Activated T-helper 2 cell treated with anti-CD3 and anti-CD28 coated beads, Interferon-gamma antibody, Interleukin-2, Interleukin-4, amounts not matched to agents 10 μg/mL and 5 μg/mL and 100 μg/mL, durations not matched to agents 14 hours and 24 hours and 36 hours (primary cell): ENCODE results near the gene SPRY4. TPM values are rescaled to one million over a fixed set of nuclear protein-coding genes. Genes with fewer than 3 reads are reported as not detected.

ENCODE experiments used
- DNase-seq: peaks from one replicate; pipeline ENCODE4 v3.0.0; 2021; ENCODE audit warnings: low spot score
- H3K27ac Mint-ChIP-seq: one replicate; pipeline ENCODE4 v1.8.0; 2021; ENCODE audit warnings: mixed read lengths
- H3K27me3 Mint-ChIP-seq: one replicate; pipeline ENCODE4 v1.8.0; 2021; ENCODE audit warnings: low read depth, mixed read lengths
- H3K36me3 Mint-ChIP-seq: one replicate; pipeline ENCODE4 v1.8.0; 2021; ENCODE audit warnings: low read depth, mixed read lengths
- H3K4me1 Mint-ChIP-seq: one replicate; pipeline ENCODE4 v1.8.0; 2021; ENCODE audit warnings: low read depth, mixed read lengths
- H3K4me3 Mint-ChIP-seq: one replicate; pipeline ENCODE4 v1.8.0; 2021; ENCODE audit warnings: low read depth, mild to moderate bottlenecking, moderate library complexity, mixed read lengths
- H3K9me3 Mint-ChIP-seq: one replicate; pipeline ENCODE4 v1.8.0; 2021; ENCODE audit warnings: mixed read lengths
- intact Hi-C: fragments of 100-400 bp; cut with micrococcal nuclease; formaldehyde crosslinking; loops from one replicate; pipeline ENCODE4 v1.15.1; 2023
- total RNA-seq: library from RNA; stranded (reverse); gene quantifications from 2 replicates; pipeline ENCODE4 v1.2.3, GENCODE V29; 2022

The SPRY4 gene
- total RNA-seq, 1 donor from 2014 or later = 0.64 TPM

DNA sequence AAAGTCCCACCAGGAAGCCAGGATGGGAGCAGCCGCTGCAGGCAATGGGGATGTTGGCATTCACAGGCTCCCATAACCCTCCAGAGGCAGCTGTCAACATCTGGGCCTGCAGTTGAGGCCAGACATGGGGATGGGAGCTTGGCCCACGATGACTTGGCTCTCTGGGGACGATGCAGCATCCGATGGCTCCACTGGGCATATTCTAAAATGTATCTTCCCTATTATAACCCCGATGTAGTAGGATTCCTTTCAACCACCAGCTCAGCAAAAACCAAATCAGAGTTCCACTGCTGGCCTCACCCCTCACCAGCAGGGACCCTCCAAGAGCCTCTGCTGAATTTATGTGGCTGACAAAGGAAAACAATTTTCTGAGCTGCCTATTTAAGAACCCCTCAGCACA lies 7.1 kb downstream of the SPRY4 start:
- Mint-ChIP-seq H3K27ac (no peak overlapping the region), H3K36me3 (no peaks in the 10 kb centered on the region), H3K4me1 (peaks cover 29% of the 10 kb centered on the region), H3K4me3 (no peak overlapping the region), H3K9me3 (no peaks in the 10 kb centered on the region), H3K27me3 (peaks cover 2% of the 10 kb centered on the region)
- DNase-seq = no peak
- intact Hi-C loops = no loop called here

- H3K27me3 Mint-ChIP-seq = no peaks in the 10 kb centered on the region
- no peak for DNase-seq
- no peak overlapping the region for H3K27ac Mint-ChIP-seq
- H3K4me3 Mint-ChIP-seq = no peak overlapping the region
- no peaks in the 10 kb centered on the region for H3K9me3 Mint-ChIP-seq
- intact Hi-C loops = no loop called here
- no peaks in the 10 kb centered on the region for H3K36me3 Mint-ChIP-seq
- H3K4me1 Mint-ChIP-seq = peaks cover 29% of the 10 kb centered on the region
Measured at GRCh38 chr5:142317173-142317572, 7.6 kb downstream of the SPRY4 start.

DNA sequence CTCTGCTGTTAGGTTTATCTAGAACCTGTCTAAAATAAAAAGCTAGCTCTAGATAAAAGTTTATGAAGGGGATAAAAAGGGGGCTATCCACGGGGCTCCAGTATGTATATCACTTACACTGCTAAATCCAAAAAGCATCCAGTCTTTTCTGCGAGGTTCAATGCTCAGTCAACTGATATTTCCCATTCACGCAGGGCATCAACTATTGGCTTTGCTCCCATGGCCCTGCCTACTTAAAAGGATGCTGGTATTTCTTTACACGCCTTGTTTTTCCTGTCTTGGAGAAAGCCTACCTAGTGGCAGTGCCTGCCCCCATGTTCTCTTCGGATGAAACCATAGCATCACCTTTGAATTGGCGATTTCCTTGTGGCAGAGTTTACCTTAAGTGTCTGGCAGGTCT lies 8.1 kb downstream of the SPRY4 start:
- Mint-ChIP-seq H3K9me3 (no peaks in the 10 kb centered on the region), H3K4me1 (peaks cover 28% of the 10 kb centered on the region), H3K27ac (no peak overlapping the region), H3K27me3 (no peaks in the 10 kb centered on the region), H3K36me3 (no peaks in the 10 kb centered on the region), H3K4me3 (no peak overlapping the region)
- no peak for DNase-seq
- intact Hi-C loops = no loop called here

GRCh38 chr5:142316051-142316450 lies 8.8 kb downstream of the SPRY4 start:
- intact Hi-C loops = no loop called here
- Mint-ChIP-seq H3K27ac (no peak overlapping the region), H3K27me3 (no peaks in the 10 kb centered on the region), H3K36me3 (no peaks in the 10 kb centered on the region), H3K4me1 (peaks cover 22% of the 10 kb centered on the region), H3K9me3 (no peaks in the 10 kb centered on the region), H3K4me3 (no peak overlapping the region)
- DNase-seq = no peak

GRCh38 chr5:142315096-142315900 lies 9.5 kb downstream of the SPRY4 start:
- no peaks in the 10 kb centered on the region for H3K27me3 Mint-ChIP-seq
- no peak overlapping the region for H3K4me3 Mint-ChIP-seq
- H3K9me3 Mint-ChIP-seq = no peaks in the 10 kb centered on the region
- peaks cover 14% of the 10 kb centered on the region for H3K4me1 Mint-ChIP-seq
- no peak for DNase-seq
- H3K27ac Mint-ChIP-seq = no peak overlapping the region
- intact Hi-C loops = no loop called here
- H3K36me3 Mint-ChIP-seq = no peaks in the 10 kb centered on the region

GRCh38 chr5:142314606-142315005 lies 10.2 kb downstream of the SPRY4 start:
- no peak overlapping the region for H3K27ac Mint-ChIP-seq
- DNase-seq = no peak
- no peaks in the 10 kb centered on the region for H3K27me3 Mint-ChIP-seq
- no peak overlapping the region for H3K4me3 Mint-ChIP-seq
- H3K36me3 Mint-ChIP-seq = no peaks in the 10 kb centered on the region
- peaks cover 14% of the 10 kb centered on the region for H3K4me1 Mint-ChIP-seq
- intact Hi-C loops = no loop called here
- no peaks in the 10 kb centered on the region for H3K9me3 Mint-ChIP-seq

DNA sequence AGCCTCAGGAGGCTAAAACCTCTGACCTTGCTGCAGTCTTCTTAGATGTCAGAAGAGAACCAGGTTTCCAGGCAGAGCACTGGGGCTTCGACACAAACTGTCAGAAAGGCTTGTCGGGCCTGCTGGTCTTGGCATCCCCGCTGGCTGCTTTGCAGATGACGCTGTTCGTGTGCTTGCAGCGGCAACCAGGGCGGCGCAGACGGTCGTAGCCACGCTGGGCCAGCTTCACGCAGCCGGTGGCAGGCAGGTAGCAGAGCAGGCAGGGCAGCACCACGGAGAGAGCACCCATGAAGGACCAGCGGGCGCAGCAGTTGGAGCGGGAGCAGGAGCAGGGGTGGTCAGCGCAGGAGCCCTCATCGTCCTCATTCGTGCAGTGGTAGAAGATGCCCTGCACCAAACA lies 10.7 kb downstream of the SPRY4 start:
- no peaks in the 10 kb centered on the region for H3K9me3 Mint-ChIP-seq
- DNase-seq = no peak
- no peaks in the 10 kb centered on the region for H3K27me3 Mint-ChIP-seq
- no peaks in the 10 kb centered on the region for H3K36me3 Mint-ChIP-seq
- no peak overlapping the region for H3K4me3 Mint-ChIP-seq
- intact Hi-C loops = no loop called here
- peaks cover 10% of the 10 kb centered on the region for H3K4me1 Mint-ChIP-seq
- H3K27ac Mint-ChIP-seq = no peak overlapping the region

- H3K4me3 Mint-ChIP-seq = no peak overlapping the region
- DNase-seq = no peak
- no peaks in the 10 kb centered on the region for H3K9me3 Mint-ChIP-seq
- peaks cover 8% of the 10 kb centered on the region for H3K4me1 Mint-ChIP-seq
- no peaks in the 10 kb centered on the region for H3K36me3 Mint-ChIP-seq
- intact Hi-C loops = no loop called here
- no peak overlapping the region for H3K27ac Mint-ChIP-seq
- H3K27me3 Mint-ChIP-seq = no peaks in the 10 kb centered on the region
Measured at GRCh38 chr5:142313682-142314081, 11.1 kb downstream of the SPRY4 start.

DNA sequence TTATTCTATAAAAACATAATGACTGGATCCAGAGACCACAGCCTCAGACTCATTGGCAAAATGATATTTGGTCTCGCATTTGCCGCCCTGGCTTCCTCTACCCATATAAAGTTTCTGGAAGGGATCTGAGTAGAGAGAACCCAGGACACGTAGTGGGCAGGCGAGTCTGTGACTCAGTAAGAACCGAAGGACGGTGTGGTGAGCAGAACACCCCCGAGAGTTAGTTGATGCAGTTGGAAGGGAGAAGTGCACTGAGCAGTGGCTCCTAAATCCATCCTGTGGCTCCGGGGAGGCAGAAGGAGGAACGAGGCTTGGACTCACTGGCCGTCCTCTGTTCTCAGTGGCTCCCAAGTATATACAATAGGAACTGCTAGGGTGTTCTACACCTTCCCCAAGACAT lies 11.5 kb downstream of the SPRY4 start:
- Mint-ChIP-seq H3K4me3 (no peak overlapping the region), H3K4me1 (peaks cover 8% of the 10 kb centered on the region), H3K27ac (no peak overlapping the region), H3K9me3 (no peaks in the 10 kb centered on the region), H3K27me3 (no peaks in the 10 kb centered on the region), H3K36me3 (no peaks in the 10 kb centered on the region)
- no peak for DNase-seq
- intact Hi-C loops = no loop called here

DNA sequence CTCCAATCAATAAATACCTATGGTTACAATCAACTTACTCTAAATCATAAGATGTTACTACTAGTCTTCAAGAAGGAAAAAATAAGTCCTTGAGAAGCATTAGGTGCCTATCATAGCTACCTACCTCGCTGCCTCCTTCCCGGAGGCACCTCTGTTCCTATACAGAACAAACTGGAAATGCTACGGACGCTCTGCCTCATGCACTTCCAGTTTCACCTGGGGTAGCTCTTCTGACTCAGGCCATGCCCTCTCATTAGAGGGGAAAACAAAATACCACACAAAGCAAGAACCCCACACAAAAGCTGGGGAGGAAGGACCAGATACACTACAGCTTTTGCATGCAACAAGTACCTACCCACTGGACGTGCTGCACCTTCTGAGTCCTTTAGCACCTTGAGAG lies 12.4 kb downstream of the SPRY4 start:
- DNase-seq = no peak
- no peak overlapping the region for H3K4me3 Mint-ChIP-seq
- no peaks in the 10 kb centered on the region for H3K27me3 Mint-ChIP-seq
- intact Hi-C loops = no loop called here
- H3K27ac Mint-ChIP-seq = no peak overlapping the region
- H3K9me3 Mint-ChIP-seq = no peaks in the 10 kb centered on the region
- H3K36me3 Mint-ChIP-seq = no peaks in the 10 kb centered on the region
- peaks cover 8% of the 10 kb centered on the region for H3K4me1 Mint-ChIP-seq

DNA sequence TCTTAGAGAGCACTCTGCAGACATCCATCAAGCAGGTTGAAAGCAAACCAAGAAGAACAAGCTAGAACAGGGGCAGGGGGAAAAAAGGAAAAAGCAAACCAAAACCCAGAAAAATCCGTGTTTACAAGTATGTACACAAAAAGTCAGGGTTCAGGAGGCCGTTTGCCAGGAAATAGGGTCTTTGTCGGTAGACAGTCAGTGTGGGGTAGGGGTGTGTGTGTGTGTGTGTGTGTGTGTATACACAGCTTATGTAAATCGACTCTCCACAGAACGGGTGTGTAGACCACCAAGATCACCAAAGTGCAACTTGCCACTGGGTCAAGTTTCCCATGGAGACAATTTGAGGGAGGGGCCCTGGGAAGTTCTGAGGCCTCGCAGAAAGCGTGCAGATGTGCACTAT lies 13.1 kb downstream of the SPRY4 start:
- Mint-ChIP-seq H3K36me3 (no peaks in the 10 kb centered on the region), H3K27me3 (no peaks in the 10 kb centered on the region), H3K9me3 (no peaks in the 10 kb centered on the region), H3K4me1 (peaks cover 8% of the 10 kb centered on the region), H3K27ac (no peak overlapping the region), H3K4me3 (no peak overlapping the region)
- no peak for DNase-seq
- intact Hi-C loops = no loop called here

DNA sequence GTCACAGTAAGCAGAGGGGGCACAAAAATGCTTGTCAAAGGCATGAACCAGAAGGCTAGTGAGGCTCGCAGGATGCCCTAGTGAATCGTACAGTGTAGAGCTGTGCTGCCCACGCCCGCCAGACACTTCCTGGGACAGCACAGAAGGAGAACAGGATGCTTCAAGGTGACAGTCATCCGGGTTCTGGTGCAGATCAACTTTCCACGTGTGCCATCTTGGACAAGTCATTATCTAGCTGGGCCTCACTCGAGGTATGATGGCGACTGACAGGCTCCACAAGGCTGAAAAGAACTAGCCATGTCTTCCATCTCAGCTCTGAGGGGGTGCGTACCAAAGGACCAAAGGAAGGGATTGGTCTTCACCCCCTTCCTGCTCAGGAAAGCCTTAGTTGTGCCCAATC lies 14.0 kb downstream of the SPRY4 start:
- H3K9me3 Mint-ChIP-seq = no peaks in the 10 kb centered on the region
- no peaks in the 10 kb centered on the region for H3K27me3 Mint-ChIP-seq
- no peaks in the 10 kb centered on the region for H3K36me3 Mint-ChIP-seq
- intact Hi-C loops = no loop called here
- peaks cover 3% of the 10 kb centered on the region for H3K4me1 Mint-ChIP-seq
- no peak for DNase-seq
- no peak overlapping the region for H3K4me3 Mint-ChIP-seq
- no peak overlapping the region for H3K27ac Mint-ChIP-seq

- no peak for DNase-seq
- Mint-ChIP-seq H3K36me3 (no peaks in the 10 kb centered on the region), H3K4me1 (no peaks in the 10 kb centered on the region), H3K9me3 (no peaks in the 10 kb centered on the region), H3K27ac (no peak overlapping the region), H3K4me3 (no peak overlapping the region), H3K27me3 (no peaks in the 10 kb centered on the region)
- intact Hi-C loops = no loop called here
Measured at GRCh38 chr5:142309747-142310318, 15.0 kb downstream of the SPRY4 start.
